GM21360 (cell line): Measurements from ENCODE around the gene CNDP1.
"Not testable (repeated sequence)": the region's sequence is repeated elsewhere in the genome, so short reads cannot be mapped to it uniquely, and the experiment has no call there.

ENCODE experiments used
- ATAC-seq: cut with Tn5 transposase; IDR thresholded peaks from one replicate; pipeline ENCODE4 v1.9.1; 2021; ENCODE audit warnings: mild to moderate bottlenecking, moderate library complexity; ENCODE audit not compliant: unreplicated experiment

CNDP1 gene

GRCh38 chr18:74541703-74542555, 7.6 kb downstream of the CNDP1 start:
- ATAC-seq = no peak

GRCh38 chr18:74544898-74545297, 10.6 kb downstream of the CNDP1 start:
- ATAC-seq = no peak

GRCh38 chr18:74546007-74546406, 11.7 kb downstream of the CNDP1 start:
- no peak for ATAC-seq

GRCh38 chr18:74546751-74547530, 12.6 kb downstream of the CNDP1 start:
- ATAC-seq = no peak

GRCh38 chr18:74547860-74548259, 13.6 kb downstream of the CNDP1 start:
- no peak for ATAC-seq

GRCh38 chr18:74549591-74550104, 15.3 kb downstream of the CNDP1 start:
- no peak for ATAC-seq

- ATAC-seq = no peak
Measured at GRCh38 chr18:74550886-74551285, 16.6 kb downstream of the CNDP1 start.

- ATAC-seq = no peak
Measured at GRCh38 chr18:74551452-74551851, 17.2 kb downstream of the CNDP1 start.

GRCh38 chr18:74551936-74552555, 17.7 kb downstream of the CNDP1 start:
- peak; percentile 97 for ATAC-seq

GRCh38 chr18:74556126-74556525, 21.8 kb downstream of the CNDP1 start:
- ATAC-seq = no peak

GRCh38 chr18:74558096-74558495, 23.8 kb downstream of the CNDP1 start:
- no peak for ATAC-seq

- no peak for ATAC-seq
Measured at GRCh38 chr18:74562131-74562730, 27.9 kb downstream of the CNDP1 start.

- ATAC-seq = no peak
Measured at GRCh38 chr18:74562775-74563174, 28.5 kb downstream of the CNDP1 start.

GRCh38 chr18:74563999-74564398, 29.7 kb downstream of the CNDP1 start:
- no peak for ATAC-seq

GRCh38 chr18:74565164-74565563, 30.9 kb downstream of the CNDP1 start:
- not testable (repeated sequence) for ATAC-seq

GRCh38 chr18:74565993-74566392, 31.7 kb downstream of the CNDP1 start:
- ATAC-seq = not testable (repeated sequence)

- no peak for ATAC-seq
Measured at GRCh38 chr18:74567822-74568221, 33.5 kb downstream of the CNDP1 start.

- ATAC-seq = no peak
Measured at GRCh38 chr18:74569401-74569800, 35.1 kb downstream of the CNDP1 start.

- ATAC-seq = no peak
Measured at GRCh38 chr18:74570266-74570665, 36.0 kb downstream of the CNDP1 start.

GRCh38 chr18:74571895-74572680, 37.8 kb downstream of the CNDP1 start:
- no peak for ATAC-seq
